ENCODE measurements around the gene ZNF786.
"Not testable (repeated sequence)": the region's sequence is repeated elsewhere in the genome, so short reads cannot be mapped to it uniquely, and the experiment has no call there.

ZNF786 gene

GRCh38 chr7:149090397-149091195 lies at the start of gene ZNF786:
Gene ZNF786, minus strand, starts transcription at chr7:149090718. Its CDS starts 78 bp downstream, at chr7:149090640.
- DNase-seq, result peak; percentile 63

- DNase-seq, result no peak
These were observed 45.6 kb upstream of the ZNF786 start for GRCh38 chr7:149136118-149136517.

- DNase-seq, result no peak
These were observed 42.7 kb upstream of the ZNF786 start for GRCh38 chr7:149133028-149133710.

GRCh38 chr7:149130572-149131198 lies 40.2 kb upstream of the ZNF786 start:
- DNase-seq, result no peak

GRCh38 chr7:149126662-149127266 lies 36.2 kb upstream of the ZNF786 start:
- peak; percentile 24 for DNase-seq

GRCh38 chr7:149125863-149126661 lies 35.5 kb upstream of the ZNF786 start, which contains the start of gene ZNF425:
Gene ZNF425, minus strand, starts transcription at chr7:149126324. Its CDS starts 111 bp downstream, at chr7:149126213.
- DNase-seq, result peak; percentile 68

GRCh38 chr7:149125189-149125862 lies 34.8 kb upstream of the ZNF786 start:
- peak; percentile 11 for DNase-seq

- DNase-seq, result no peak
These were observed 19.5 kb upstream of the ZNF786 start for GRCh38 chr7:149109969-149110368.

GRCh38 chr7:149104749-149105148 lies 14.2 kb upstream of the ZNF786 start:
- no peak for DNase-seq

- DNase-seq, result no peak
These were observed 13.7 kb upstream of the ZNF786 start for GRCh38 chr7:149104214-149104613.

- no peak for DNase-seq
These were observed 12.9 kb upstream of the ZNF786 start for GRCh38 chr7:149103424-149103823.

- no peak for DNase-seq
These were observed 12.1 kb upstream of the ZNF786 start for GRCh38 chr7:149102666-149103065.

- DNase-seq, result no peak
These were observed 10.3 kb upstream of the ZNF786 start for GRCh38 chr7:149100821-149101220.

GRCh38 chr7:149099058-149099457 lies 8.5 kb upstream of the ZNF786 start:
- DNase-seq, result no peak

GRCh38 chr7:149097088-149097487 lies 6.6 kb upstream of the ZNF786 start:
- DNase-seq, result no peak

- no peak for DNase-seq
These were observed 2.7 kb upstream of the ZNF786 start for GRCh38 chr7:149093228-149093627.

- not testable (repeated sequence) for DNase-seq
These were observed 1.7 kb upstream of the ZNF786 start for GRCh38 chr7:149092244-149092643.

GRCh38 chr7:149087376-149087775 lies 3.1 kb downstream of the ZNF786 start:
- no peak for DNase-seq

- DNase-seq, result no peak
These were observed 4.7 kb downstream of the ZNF786 start for GRCh38 chr7:149085866-149086265.

GRCh38 chr7:149084407-149084806 lies 6.1 kb downstream of the ZNF786 start:
- DNase-seq, result no peak

- no peak for DNase-seq
These were observed 8.6 kb downstream of the ZNF786 start for GRCh38 chr7:149081914-149082313.

GRCh38 chr7:149077594-149077993 lies 12.9 kb downstream of the ZNF786 start:
- no peak for DNase-seq

Measured in DMS79 treated with DMSO at 0.1 percent for 48 hours (cell line).